Measurements from ENCODE around the gene INKA1.

Gene INKA1

GRCh38 chr3:49786357-49787181 is 16.5 kb upstream of the INKA1 start, which contains the start of gene IP6K1:
Gene IP6K1 (minus strand): TSS chr3:49786542. CDS start chr3:49748040, 38,502 bp downstream.
- Histone ChIP-seq H3K36me3 (ENCODE audit: control insufficient read depth in 1 of 2, insufficient read depth in 2 of 2, low read depth in 1 of 2, low read length in 2 of 2) (peaks cover 19 to 22% of the 10 kb centered on the region in 2 experiments), H3K27me3 (ENCODE audit: control insufficient read depth in 1 of 2, insufficient read depth in 1 of 2, low read length in 2 of 2) (no peaks in the 10 kb centered on the region), H2BK5ac (ENCODE audit: low read depth, low read length, poor library complexity, severe bottlenecking) (no peak within 1 kb of the TSS), H3K23ac (ENCODE audit: low read length in 2 of 2) (peak within 1 kb of the TSS in 1 of 2 experiments; percentile 53), H3K18ac (ENCODE audit: low read depth in 1 of 2, low read length in 2 of 2) (peak within 1 kb of the TSS; percentile 86 to 92), H2BK12ac (ENCODE audit: low read length in 2 of 2) (peak within 1 kb of the TSS; percentile 1 to 3), H3K14ac (ENCODE audit: low read length in 2 of 2) (peak within 1 kb of the TSS in 1 of 2 experiments; percentile 53), H3K4me3 (ENCODE audit: insufficient read depth in 1 of 2, low read depth in 1 of 2, low read length in 2 of 2) (peak within 1 kb of the TSS; percentile 90 to 93), H3K4ac (ENCODE audit: low read depth in 1 of 2, low read length in 2 of 2) (peak within 1 kb of the TSS; percentile 94 to 98), H2AK5ac (ENCODE audit: low read length, severe bottlenecking) (peak within 1 kb of the TSS; percentile 59), H3K4me1 (ENCODE audit: control insufficient read depth, insufficient read depth, low read depth, low read length) (peaks cover 13% of the 10 kb centered on the region), H2AFZ (ENCODE audit: low read depth, low read length) (peak within 1 kb of the TSS; percentile 59), H3K79me1 (replicated peaks; ENCODE audit: low read length, poor library complexity, severe bottlenecking) (peaks cover 4% of the 10 kb centered on the region), H3K27ac (ENCODE audit: low read length, poor library complexity, severe bottlenecking) (peak within 1 kb of the TSS; percentile 50), H2BK120ac (ENCODE audit: low read depth, low read length) (peak within 1 kb of the TSS; percentile 73), H4K91ac (ENCODE audit: low read length) (peak within 1 kb of the TSS; percentile 90), H3K9me3 (ENCODE audit: control insufficient read depth, low read length) (no peaks in the 10 kb centered on the region), H3K9ac (ENCODE audit: low read length) (peak within 1 kb of the TSS; percentile 97), H4K8ac (ENCODE audit: low read length) (peak within 1 kb of the TSS; percentile 99), H2BK15ac (ENCODE audit: low read depth, poor library complexity, severe bottlenecking) (peak within 1 kb of the TSS; percentile 49), H3K4me2 (ENCODE audit: low read length, poor library complexity, severe bottlenecking) (peak within 1 kb of the TSS; percentile 86)
- WGBS = 9% methylated on average over 55 of the region's 55 CpGs
- peak; percentile 100 for DNase-seq

GRCh38 chr3:49787182-49787464 is 15.9 kb upstream of the INKA1 start:
- no peak overlapping the region for H2BK15ac ChIP-seq (ENCODE audit: low read depth, poor library complexity, severe bottlenecking)
- H3K36me3 ChIP-seq (ENCODE audit: control insufficient read depth in 1 of 2, insufficient read depth in 2 of 2, low read depth in 1 of 2, low read length in 2 of 2) = peaks cover 17% of the 10 kb centered on the region in 2 experiments
- H3K9ac ChIP-seq (ENCODE audit: low read length) = peak overlapping the region; percentile 97
- no peaks in the 10 kb centered on the region for H3K9me3 ChIP-seq (ENCODE audit: control insufficient read depth, low read length)
- peak overlapping the region; percentile 59 for H2AFZ ChIP-seq (ENCODE audit: low read depth, low read length)
- H3K4me3 ChIP-seq (ENCODE audit: insufficient read depth in 1 of 2, low read depth in 1 of 2, low read length in 2 of 2) = peak overlapping the region in 1 of 2 experiments; percentile 73
- H3K4ac ChIP-seq (ENCODE audit: low read depth in 1 of 2, low read length in 2 of 2) = peak overlapping the region; percentile 94 to 98
- H3K4me1 ChIP-seq (ENCODE audit: control insufficient read depth, insufficient read depth, low read depth, low read length) = peaks cover 10% of the 10 kb centered on the region
- H3K18ac ChIP-seq (ENCODE audit: low read depth in 1 of 2, low read length in 2 of 2) = peak overlapping the region; percentile 86 to 92
- peaks cover 4% of the 10 kb centered on the region for H3K79me1 ChIP-seq (replicated peaks; ENCODE audit: low read length, poor library complexity, severe bottlenecking)
- H4K8ac ChIP-seq (ENCODE audit: low read length) = peak overlapping the region; percentile 99
- H3K23ac ChIP-seq (ENCODE audit: low read length in 2 of 2) = no peak overlapping the region
- no peak overlapping the region for H2BK5ac ChIP-seq (ENCODE audit: low read depth, low read length, poor library complexity, severe bottlenecking)
- peak overlapping the region; percentile 59 for H2AK5ac ChIP-seq (ENCODE audit: low read length, severe bottlenecking)
- peak overlapping the region; percentile 90 for H4K91ac ChIP-seq (ENCODE audit: low read length)
- no peak for DNase-seq
- WGBS = 90% methylated on average over 3 of the region's 3 CpGs
- peak overlapping the region in 1 of 2 experiments; percentile 3 for H2BK12ac ChIP-seq (ENCODE audit: low read length in 2 of 2)
- H2BK120ac ChIP-seq (ENCODE audit: low read depth, low read length) = no peak overlapping the region
- H3K27ac ChIP-seq (ENCODE audit: low read length, poor library complexity, severe bottlenecking) = no peak overlapping the region
- no peaks in the 10 kb centered on the region for H3K27me3 ChIP-seq (ENCODE audit: control insufficient read depth in 1 of 2, insufficient read depth in 1 of 2, low read length in 2 of 2)
- H3K14ac ChIP-seq (ENCODE audit: low read length in 2 of 2) = no peak overlapping the region
- no peak overlapping the region for H3K4me2 ChIP-seq (ENCODE audit: low read length, poor library complexity, severe bottlenecking)

DNA sequence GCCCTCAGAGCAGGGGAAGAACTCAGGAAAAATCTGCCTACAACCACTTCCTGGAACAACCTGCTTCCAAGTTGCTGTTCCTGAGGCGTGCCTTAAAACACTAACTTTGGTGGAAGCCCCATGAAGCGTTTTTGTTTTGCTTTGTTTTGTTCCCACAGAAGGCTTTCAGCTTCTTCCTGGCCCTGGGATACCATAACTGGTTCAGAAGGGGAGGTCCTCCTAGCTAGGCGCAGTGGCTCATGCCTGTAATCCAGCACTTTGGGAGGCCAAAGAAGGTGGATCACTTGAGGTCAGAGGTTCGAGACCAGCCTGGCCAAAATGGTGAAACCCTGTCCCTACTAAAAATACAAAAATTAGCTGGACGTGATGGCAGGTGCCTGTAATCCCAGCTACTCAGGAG is 15.5 kb upstream of the INKA1 start:
- no peak overlapping the region for H2BK12ac ChIP-seq (ENCODE audit: low read length in 2 of 2)
- no peaks in the 10 kb centered on the region for H3K27me3 ChIP-seq (ENCODE audit: control insufficient read depth in 1 of 2, insufficient read depth in 1 of 2, low read length in 2 of 2)
- WGBS = 96% methylated on average over 4 of the region's 5 CpGs

DNA sequence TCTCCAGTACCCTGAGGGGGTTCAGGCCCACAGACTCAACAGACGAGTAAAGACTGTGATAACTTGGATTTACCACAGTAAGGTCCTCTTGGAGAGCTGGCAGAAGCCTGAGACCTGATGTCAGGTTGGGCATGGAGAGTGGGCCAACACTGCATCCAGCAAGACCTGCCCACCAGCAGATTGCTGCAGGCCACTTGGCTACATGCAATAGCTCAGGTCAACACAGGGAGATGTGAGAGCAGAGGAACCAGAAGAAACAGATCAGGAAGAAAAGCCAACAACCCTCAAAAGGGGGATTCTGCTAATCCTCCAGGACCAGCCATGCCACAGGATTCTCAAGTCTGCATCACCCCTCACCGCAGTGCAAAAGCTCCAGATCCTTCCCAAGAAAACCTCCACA is 15.0 kb upstream of the INKA1 start:
- Histone ChIP-seq H3K36me3 (ENCODE audit: control insufficient read depth in 1 of 2, insufficient read depth in 2 of 2, low read depth in 1 of 2, low read length in 2 of 2) (peaks cover 10 to 13% of the 10 kb centered on the region in 2 experiments), H2BK15ac (ENCODE audit: low read depth, poor library complexity, severe bottlenecking) (no peak overlapping the region), H3K23ac (ENCODE audit: low read length in 2 of 2) (no peak overlapping the region), H2BK5ac (ENCODE audit: low read depth, low read length, poor library complexity, severe bottlenecking) (no peak overlapping the region), H3K14ac (ENCODE audit: low read length in 2 of 2) (no peak overlapping the region), H2BK12ac (ENCODE audit: low read length in 2 of 2) (no peak overlapping the region), H3K4ac (ENCODE audit: low read depth in 1 of 2, low read length in 2 of 2) (no peak overlapping the region), H3K27me3 (ENCODE audit: control insufficient read depth in 1 of 2, insufficient read depth in 1 of 2, low read length in 2 of 2) (no peaks in the 10 kb centered on the region), H3K79me1 (replicated peaks; ENCODE audit: low read length, poor library complexity, severe bottlenecking) (peaks cover 4% of the 10 kb centered on the region), H4K8ac (ENCODE audit: low read length) (no peak overlapping the region), H2AFZ (ENCODE audit: low read depth, low read length) (no peak overlapping the region), H2AK5ac (ENCODE audit: low read length, severe bottlenecking) (no peak overlapping the region), H2BK120ac (ENCODE audit: low read depth, low read length) (no peak overlapping the region), H4K91ac (ENCODE audit: low read length) (no peak overlapping the region), H3K9me3 (ENCODE audit: control insufficient read depth, low read length) (no peaks in the 10 kb centered on the region), H3K4me3 (ENCODE audit: insufficient read depth in 1 of 2, low read depth in 1 of 2, low read length in 2 of 2) (no peak overlapping the region), H3K4me1 (ENCODE audit: control insufficient read depth, insufficient read depth, low read depth, low read length) (peaks cover 10% of the 10 kb centered on the region), H3K4me2 (ENCODE audit: low read length, poor library complexity, severe bottlenecking) (no peak overlapping the region), H3K27ac (ENCODE audit: low read length, poor library complexity, severe bottlenecking) (no peak overlapping the region), H3K9ac (ENCODE audit: low read length) (no peak overlapping the region), H3K18ac (ENCODE audit: low read depth in 1 of 2, low read length in 2 of 2) (no peak overlapping the region)
- no peak for DNase-seq
- 96% methylated on average over 2 of the region's 2 CpGs for WGBS

More for the DNA sequence above, 15.5 kb upstream of the INKA1 start:
- Histone ChIP-seq H3K23ac (ENCODE audit: low read length in 2 of 2) (no peak overlapping the region), H3K4ac (ENCODE audit: low read depth in 1 of 2, low read length in 2 of 2) (no peak overlapping the region), H3K14ac (ENCODE audit: low read length in 2 of 2) (no peak overlapping the region), H3K79me1 (replicated peaks; ENCODE audit: low read length, poor library complexity, severe bottlenecking) (peaks cover 4% of the 10 kb centered on the region), H3K36me3 (ENCODE audit: control insufficient read depth in 1 of 2, insufficient read depth in 2 of 2, low read depth in 1 of 2, low read length in 2 of 2) (peaks cover 13 to 14% of the 10 kb centered on the region in 2 experiments), H2AFZ (ENCODE audit: low read depth, low read length) (no peak overlapping the region), H3K9me3 (ENCODE audit: control insufficient read depth, low read length) (no peaks in the 10 kb centered on the region), H3K4me2 (ENCODE audit: low read length, poor library complexity, severe bottlenecking) (no peak overlapping the region), H2BK5ac (ENCODE audit: low read depth, low read length, poor library complexity, severe bottlenecking) (no peak overlapping the region), H2BK15ac (ENCODE audit: low read depth, poor library complexity, severe bottlenecking) (no peak overlapping the region), H2AK5ac (ENCODE audit: low read length, severe bottlenecking) (no peak overlapping the region), H4K8ac (ENCODE audit: low read length) (no peak overlapping the region), H3K9ac (ENCODE audit: low read length) (no peak overlapping the region), H3K4me1 (ENCODE audit: control insufficient read depth, insufficient read depth, low read depth, low read length) (peaks cover 10% of the 10 kb centered on the region), H3K27ac (ENCODE audit: low read length, poor library complexity, severe bottlenecking) (no peak overlapping the region), H4K91ac (ENCODE audit: low read length) (no peak overlapping the region), H3K4me3 (ENCODE audit: insufficient read depth in 1 of 2, low read depth in 1 of 2, low read length in 2 of 2) (no peak overlapping the region), H3K18ac (ENCODE audit: low read depth in 1 of 2, low read length in 2 of 2) (no peak overlapping the region), H2BK120ac (ENCODE audit: low read depth, low read length) (no peak overlapping the region)
- DNase-seq = no peak

All from mesenchymal stem cell (in vitro differentiated cells and primary cell).